Stimulated activated naive CD8-positive, alpha-beta T cell treated with anti-CD3 and anti-CD28 coated beads, Interleukin-15, Interleukin-2, amounts not matched to agents 100 U/mL and 50 U/mL, for 24 hours (primary cell): ENCODE results near the gene IRF2.

Experiments used
- ATAC-seq: fragments of 150-1000 bp; cut with Tn5 transposase; one replicate; pipeline ENCODE4 v1.10.0; 2021
- DNase-seq: peaks from one replicate; pipeline ENCODE4 v3.0.0; 2021

Gene IRF2

GRCh38 chr4:184474263-184475095 is at the start of gene IRF2:
IRF2 (minus strand) TSS chr4:184474550; CDS start chr4:184429064, 45,486 bp downstream.
- DNase-seq, result peak; percentile 96

GRCh38 chr4:184515606-184516005 is 41.3 kb upstream of the IRF2 start:
- ATAC-seq, result no peak
- DNase-seq, result no peak

More at GRCh38 chr4:184474263-184475095, at the start of gene IRF2:
- peak; percentile 78 for ATAC-seq

DNA sequence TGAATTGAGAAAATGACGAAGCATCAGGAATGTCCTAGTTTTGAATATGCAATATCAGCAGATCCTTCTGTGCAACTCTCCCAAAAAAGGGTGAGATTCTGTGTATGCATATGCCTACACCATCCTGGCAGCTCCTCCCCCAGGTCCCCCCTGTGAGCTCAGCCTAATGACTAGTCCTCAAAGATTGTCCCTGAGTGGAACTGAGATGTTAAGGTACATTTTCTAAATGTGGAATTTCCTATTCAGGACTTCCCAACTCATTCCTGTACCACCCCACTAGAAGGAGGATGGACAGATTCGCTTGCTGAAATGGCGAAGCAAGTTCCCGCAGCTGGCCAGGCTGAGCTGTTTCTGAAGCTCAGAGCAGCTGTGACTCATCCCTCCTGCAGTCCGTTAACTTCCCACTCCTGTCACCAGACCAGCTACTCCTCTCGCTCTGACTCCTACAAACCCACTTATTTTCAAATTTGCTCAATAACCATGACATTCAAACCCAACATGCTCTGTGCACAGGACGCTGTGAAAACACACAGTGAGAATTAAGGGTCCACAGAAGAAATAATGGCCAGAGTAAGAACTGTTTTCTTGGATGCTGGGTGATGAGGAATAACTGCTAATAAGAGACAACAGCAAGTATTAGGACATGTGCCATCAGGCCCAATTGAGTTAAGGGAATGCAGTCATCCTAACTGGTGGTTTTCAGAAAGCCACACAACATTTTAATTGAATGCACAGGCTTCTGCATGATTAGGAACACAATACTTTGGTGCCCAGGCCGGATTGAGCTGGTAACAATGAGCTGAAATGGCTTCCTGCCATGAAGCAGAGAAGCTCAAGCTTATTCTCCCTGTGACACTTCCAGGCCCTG is 40.0 kb upstream of the IRF2 start:
- ATAC-seq, result peak; percentile 95
- DNase-seq, result peak; percentile 76

DNA sequence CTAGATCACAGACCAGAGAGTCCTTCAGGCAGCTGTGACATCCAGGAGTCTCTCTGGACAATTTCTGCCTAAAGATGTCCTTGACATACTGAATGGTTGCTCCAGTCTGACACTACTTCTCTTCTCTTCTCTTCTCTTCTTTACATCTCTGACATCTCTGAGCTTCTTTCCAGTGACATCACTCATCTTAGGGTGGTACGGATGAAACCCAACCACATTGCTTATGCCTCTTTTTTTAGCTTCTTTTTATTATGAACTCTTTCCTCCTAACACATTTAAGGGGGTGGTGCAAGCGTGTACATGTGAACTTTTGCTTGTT is 39.4 kb upstream of the IRF2 start:
- ATAC-seq (peak; percentile 45), DNase-seq (no peak)

GRCh38 chr4:184511156-184511555 is 36.8 kb upstream of the IRF2 start:
- DNase-seq (no peak), ATAC-seq (no peak)

GRCh38 chr4:184510401-184510800 is 36.1 kb upstream of the IRF2 start:
- no peak for ATAC-seq
- no peak for DNase-seq

GRCh38 chr4:184506527-184507121 is 32.3 kb upstream of the IRF2 start:
- DNase-seq, result peak; percentile 43
- ATAC-seq, result peak; percentile 88

GRCh38 chr4:184504385-184504784 is 30.0 kb upstream of the IRF2 start:
- no peak for ATAC-seq
- no peak for DNase-seq

DNA sequence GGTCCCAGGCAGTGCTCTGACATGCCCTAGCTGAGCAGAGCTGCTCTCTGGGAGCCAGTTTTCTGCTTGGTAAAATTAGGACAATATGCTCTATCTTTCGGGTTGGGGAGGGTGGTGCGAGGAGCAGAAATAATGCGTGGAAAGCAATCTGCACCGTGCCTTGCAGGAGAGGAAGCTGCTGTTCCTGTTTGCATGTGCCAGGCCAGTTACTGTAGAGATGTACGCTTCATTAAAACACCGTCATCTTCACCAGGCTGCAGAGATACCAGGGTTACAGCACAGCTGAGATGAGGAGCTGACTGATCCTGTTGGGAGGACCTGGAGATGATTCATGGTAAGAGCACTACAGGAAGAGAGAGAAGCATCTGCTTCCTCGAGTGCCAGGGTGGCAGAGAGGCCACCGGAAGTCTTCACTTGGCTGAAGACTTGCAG is 29.5 kb upstream of the IRF2 start:
- DNase-seq (peak; percentile 28), ATAC-seq (peak; percentile 73)

- DNase-seq (no peak), ATAC-seq (no peak)
Measured at GRCh38 chr4:184500748-184501589, 26.6 kb upstream of the IRF2 start.

DNA sequence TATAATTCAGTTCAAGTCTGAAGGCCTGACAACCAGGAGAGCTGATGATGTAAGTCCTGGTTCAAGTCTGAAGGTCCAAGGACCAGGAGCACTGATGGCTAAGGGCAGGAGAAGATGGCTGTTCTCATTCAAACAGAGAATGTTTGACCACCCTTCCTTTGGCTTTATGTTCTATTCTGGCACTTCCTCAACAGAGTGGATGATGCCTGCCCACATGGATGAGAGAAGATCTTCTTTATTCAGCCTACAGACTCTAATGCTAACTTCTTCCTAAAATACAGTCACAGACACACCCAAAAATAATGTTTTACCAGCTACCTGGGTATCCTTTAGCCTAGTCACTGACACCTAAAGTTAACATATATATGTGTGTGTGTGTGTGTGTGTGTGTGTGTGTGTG is 25.6 kb upstream of the IRF2 start:
- DNase-seq (no peak), ATAC-seq (no peak)

DNA sequence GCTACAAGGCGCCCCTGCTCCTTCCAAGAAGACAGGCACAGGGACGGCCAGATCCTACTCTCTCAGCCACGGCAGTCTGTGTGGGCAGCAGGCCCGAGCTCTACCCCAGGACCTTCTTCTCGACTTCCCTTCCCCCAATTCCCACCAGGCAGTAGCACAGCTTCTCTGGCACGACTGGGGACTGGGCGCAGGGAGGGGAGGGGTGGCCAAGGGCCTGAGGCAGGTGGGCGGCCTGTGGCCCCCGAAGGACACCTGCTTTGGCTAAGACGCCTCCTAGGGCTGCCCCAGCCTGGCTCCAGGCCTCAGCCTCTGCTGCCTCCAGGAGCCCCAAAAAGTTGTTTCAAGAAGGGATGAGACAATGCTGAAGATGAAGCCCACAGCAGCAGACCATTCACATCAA is 24.2 kb upstream of the IRF2 start:
- DNase-seq (no peak), ATAC-seq (no peak)

GRCh38 chr4:184489771-184490170 is 15.4 kb upstream of the IRF2 start:
- DNase-seq (no peak), ATAC-seq (no peak)

GRCh38 chr4:184487503-184487902 is 13.2 kb upstream of the IRF2 start:
- ATAC-seq (no peak), DNase-seq (no peak)

DNA sequence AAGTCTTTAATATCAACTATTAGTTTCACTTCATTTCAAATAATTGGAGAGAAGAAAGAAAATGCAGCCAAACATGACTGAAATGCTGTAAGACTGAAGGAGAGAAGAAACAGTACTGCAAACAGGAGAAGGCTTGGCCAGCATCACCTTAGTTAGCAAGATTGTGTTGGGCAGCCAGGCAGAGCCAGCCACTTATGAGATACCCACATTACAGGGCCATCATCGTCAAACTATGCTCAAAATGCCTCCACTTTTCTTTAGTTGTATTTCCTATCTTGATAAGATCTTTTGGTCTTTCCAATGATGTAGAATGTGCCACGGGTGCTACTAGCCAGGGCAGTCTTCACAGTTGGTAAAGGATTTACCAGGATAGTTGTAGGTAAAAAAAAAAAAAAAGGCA is 10.9 kb upstream of the IRF2 start:
- ATAC-seq (no peak), DNase-seq (no peak)

GRCh38 chr4:184481544-184481943 is 7.2 kb upstream of the IRF2 start:
- ATAC-seq (no peak), DNase-seq (no peak)

DNA sequence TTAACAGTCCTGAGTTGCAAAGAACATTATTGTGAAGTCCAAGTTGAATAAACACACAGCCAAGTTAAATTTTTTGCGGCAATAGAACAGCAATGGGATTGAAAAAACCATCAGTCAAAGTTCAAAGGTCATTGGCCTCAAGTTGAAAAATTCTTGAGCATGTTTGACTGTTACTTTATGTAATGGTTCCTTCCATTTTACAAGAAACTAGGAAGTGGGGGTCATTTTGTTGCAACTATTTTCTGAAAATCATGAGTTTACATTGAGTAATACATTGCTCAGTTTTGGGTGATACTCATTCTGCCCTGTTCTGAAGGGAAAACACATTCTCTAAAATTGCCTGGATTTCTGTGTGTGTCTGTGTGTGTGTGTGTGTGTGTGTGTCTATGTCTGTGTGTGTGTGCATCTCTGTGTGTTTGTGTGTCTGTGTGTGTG is 5.2 kb upstream of the IRF2 start:
- ATAC-seq, result no peak
- DNase-seq, result no peak

DNA sequence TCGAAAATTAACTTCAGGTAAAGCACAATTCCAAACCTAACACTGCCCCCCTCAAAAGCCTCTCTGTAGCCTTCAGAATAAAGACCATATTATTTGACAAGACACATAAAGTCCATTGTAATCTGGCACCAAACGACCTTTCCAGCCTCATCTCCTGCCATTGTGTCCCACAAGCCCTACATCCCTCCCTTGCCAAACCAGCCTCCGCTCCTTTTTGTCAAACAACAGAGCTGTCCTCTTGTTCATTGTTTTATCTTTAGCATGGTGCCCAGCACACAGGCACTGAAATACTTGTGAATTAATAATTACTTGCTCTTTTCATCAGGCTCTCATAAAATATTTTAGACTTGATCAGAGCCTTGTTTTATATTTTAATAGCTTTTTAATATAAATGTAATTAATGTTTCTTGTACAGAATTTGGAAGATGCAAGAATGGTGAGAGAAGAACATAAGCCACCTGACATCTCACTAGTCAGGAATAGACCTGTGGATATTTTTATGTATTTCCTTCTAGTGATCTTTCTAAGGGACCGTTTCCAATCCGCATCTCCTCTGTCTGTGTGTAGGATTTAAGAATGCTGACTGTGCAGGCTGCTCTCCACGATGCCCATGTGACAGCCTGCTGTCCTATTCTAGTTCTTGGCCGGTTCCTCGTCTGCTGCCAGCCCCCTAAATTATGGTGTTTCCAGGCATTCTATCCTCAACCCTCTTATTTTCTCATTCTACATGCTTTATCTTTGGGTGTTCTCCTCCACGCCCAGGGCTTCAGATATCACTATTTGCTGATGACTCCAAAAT is 3.0 kb upstream of the IRF2 start:
- DNase-seq, result no peak
- ATAC-seq, result no peak

- DNase-seq (peak; percentile 32), ATAC-seq (no peak)
Measured at GRCh38 chr4:184476695-184477094, 2.3 kb upstream of the IRF2 start.

DNA sequence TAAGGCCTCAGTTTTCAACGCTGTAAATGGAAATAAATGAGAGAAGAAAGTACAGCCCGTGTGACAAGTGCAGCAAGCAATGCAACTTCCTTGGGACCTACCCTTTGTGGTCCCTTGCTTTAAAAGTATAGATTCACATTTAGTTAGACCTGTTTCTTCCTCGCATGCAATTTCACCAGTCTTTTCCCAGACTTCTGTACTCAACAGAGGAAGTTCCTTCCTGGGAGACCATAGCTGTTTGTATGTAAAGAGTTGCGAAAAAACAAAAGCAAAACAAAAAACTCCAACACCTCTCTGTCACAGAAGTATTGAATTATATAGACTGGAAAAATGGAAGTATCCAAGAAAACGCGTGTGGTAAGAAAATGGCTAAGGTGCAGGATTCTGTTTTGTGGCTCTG is 1.1 kb upstream of the IRF2 start:
- no peak for ATAC-seq
- no peak for DNase-seq

DNA sequence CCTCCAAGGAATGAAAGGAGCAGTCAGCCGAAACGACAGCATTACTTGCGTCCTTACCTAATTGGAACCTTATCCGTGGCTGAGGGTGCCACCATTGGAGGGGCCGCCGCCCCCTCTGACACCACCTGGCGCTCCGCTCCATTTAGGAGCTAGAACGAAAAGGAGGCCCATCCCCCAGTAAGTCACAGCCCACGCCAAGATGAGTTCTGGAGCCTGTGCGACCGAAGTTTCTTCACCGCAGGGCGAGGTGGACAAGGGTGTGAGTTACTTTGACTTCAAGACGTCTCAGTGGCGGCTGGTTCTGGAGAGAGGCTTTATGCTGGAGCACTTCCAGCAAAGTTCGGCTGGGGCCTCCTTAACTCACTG is 729 bp upstream of the IRF2 start:
- ATAC-seq (peak; percentile 47), DNase-seq (peak; percentile 74)
